SIG-M5 (cell line): ENCODE measurements around the gene MAGI1.

Experiments
- DNase-seq: peaks from one replicate; lab custom pipeline; 2025; lab: John Stamatoyannopoulos, UW

MAGI1 gene

DNA sequence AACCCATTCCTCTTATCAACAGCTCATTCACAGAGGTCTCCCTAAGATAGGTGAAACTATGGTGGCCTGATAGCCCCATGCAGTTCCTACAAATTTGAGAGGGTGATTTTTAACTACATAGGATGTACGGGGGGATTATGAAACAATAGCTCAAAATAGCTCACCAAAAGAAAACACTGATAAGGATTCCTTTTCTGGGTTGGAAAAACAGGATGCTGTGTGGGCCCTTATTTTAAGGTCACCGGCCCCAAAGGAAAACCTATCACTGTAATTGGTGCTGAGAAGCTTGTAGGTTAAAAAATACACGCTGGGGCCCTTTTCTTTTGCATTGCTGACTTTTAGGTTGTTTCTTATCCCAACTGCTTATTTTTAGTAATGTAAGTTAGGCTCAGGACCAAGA lies 627.4 kb downstream of the MAGI1 start:
- DNase-seq = no peak

DNA sequence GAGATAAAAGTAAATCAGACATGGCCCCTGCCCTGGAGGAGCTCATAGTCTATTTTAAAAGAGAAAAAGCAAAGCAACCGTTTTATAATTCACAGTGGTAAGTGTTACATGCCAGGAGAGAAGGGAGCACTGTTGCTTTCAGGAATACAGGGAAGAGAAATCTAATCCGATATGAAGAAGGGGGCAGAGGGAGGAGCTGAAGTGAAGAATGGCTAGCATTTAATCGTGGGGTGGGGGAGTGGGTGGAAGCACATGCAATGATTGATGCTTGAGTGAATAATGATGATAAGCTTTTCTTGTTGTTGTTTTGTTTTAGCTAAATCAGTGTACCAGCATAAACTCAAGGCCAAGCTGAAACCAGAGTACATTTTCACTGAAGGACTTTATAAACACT lies 629.5 kb downstream of the MAGI1 start:
- DNase-seq = no peak

DNA sequence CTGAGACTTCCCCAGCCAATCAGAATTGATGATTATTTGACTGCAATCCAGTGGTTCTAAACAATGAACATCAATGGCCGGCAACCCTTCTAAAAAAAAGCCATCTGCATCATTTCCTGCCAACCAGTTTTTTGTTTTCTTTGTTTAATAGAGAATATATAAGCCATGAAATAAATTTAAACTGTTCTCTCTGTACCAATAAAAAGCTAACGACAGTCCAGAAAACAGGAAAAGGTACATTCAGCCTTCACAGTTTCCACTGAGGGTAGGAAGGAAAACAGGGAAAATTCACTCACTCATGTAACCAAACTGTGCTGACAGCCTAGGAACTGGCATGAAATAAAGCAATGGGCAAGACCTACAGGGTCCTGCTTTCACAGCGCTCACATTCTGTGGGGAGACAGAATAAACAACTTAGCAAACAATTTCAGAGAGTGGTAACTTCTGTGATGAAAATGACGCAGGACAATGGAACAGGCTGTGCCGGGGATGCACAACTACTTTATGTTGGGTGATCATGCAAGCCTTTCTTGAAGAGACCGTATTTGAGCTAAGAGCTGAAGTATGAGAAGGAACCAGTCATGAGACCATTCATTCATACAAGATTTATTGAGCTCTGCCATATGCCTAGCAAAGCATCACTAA lies 630.1 kb downstream of the MAGI1 start:
- DNase-seq = no peak

DNA sequence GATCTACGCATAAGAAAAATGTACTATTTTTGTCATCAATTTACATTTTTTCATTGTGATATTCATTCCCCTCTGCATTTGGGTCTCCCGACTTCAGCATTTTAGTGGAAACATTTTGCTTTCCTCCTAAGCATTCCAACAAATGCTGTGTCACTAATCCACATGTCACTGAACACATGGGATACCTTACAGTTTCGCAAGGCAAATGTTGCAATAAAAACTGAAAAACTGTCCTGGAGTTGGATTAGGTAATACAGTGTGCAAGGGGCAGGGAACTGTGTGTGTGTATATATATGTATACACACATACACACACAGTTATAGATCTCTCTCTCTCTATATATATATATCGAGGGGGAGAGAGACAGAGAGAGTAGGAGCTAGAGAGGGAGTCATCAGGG lies 632.2 kb downstream of the MAGI1 start:
- DNase-seq = no peak

DNA sequence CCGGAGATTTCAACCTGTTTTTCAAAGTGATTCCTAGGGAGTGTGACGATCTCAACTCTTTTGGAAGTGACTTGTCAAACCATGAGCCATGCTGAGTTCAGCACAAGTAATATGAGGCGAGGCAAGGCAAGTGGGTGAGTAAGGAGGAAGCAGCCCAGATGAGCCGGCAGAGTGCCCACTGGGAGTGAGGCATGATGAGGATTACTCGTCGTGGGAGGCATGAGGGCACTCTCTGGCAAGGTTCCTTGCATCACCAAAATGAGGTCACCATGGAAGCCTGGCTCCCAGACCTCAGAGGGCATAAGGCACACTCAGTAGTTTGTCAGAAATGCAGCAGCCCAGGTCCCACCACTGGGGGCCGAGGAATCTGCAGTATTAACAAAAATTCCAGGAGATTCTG lies 636.1 kb downstream of the MAGI1 start:
- no peak for DNase-seq

DNA sequence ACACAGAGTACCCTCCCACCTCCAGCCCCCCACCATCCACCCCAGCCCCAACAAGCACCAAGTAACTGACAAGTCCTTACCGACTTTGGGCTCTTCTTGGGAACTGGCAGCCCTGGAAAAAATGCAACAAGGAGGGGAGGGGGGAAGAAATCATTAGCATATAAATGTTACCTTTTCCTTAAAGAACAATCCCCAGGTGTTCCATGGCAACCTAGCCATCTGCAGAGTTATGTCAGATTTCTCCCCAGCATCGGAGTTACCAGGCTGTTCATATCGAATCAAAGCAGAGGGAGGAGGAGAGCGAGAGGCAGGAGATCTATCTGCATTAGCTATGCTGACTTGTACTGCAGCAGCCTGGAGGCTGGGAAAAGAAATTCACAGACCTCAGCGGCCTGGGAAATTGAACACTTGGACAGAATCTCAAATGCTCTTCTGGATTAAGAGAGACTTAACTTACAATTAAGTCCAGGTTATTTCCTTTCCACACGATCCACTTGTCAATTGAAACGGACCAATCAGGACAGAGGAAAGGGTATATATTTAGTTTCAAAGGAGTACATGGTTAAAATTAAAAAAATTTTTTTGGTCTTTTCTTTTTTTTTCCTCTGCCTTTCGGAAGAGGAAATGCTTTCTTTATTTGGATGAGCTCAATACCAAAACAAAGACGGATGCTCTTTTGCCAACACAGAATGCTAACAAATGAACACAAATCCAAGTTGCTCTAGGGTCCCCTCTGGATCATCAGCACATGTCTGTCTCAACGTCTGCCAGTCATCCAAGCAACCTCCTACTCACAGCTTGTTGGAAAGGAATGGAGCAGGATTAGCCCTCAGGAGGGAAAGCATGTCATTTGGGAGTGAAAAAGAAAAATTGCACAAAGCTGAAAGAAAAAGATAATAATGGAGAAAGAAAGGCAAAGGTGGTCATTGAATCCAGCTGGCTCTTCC lies 637.1 kb downstream of the MAGI1 start:
- DNase-seq = no peak

DNA sequence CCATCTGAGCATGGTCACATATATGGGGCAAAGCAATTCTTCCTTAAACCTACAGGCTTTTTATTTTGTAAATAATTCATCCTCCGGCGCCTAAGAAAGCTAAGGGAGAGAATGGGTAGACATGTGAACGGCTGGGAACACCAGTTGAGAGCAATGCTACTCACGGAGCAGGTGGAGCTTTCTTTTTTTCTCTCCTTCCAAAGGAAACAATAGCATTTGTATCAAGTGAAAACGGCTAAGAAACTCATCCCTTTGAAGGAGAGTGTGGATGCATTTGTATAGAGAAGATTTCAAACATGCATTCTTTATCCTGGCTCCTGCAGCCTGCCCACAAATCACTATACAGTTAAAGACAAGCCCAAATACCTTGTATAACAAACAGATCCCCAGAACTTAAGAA lies 637.8 kb downstream of the MAGI1 start:
- no peak for DNase-seq

DNA sequence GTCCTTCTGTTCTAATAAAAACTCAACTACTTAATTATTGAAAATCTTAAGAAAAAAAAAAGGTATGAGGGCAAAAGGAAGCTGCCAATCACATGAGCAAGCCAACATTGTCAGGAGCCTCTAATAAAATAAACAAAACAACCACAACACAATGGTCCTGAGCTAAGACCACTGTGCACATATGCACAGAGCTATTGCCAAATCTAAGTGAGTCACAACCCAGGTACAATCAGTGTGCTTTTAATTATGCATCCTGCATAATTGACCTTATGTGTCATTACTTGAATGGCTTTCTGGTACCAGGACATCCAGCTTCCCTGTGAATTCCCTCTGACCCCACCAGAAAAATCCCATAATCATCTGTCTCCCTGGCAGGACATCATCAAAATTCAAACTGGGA lies 639.8 kb downstream of the MAGI1 start:
- DNase-seq = no peak

DNA sequence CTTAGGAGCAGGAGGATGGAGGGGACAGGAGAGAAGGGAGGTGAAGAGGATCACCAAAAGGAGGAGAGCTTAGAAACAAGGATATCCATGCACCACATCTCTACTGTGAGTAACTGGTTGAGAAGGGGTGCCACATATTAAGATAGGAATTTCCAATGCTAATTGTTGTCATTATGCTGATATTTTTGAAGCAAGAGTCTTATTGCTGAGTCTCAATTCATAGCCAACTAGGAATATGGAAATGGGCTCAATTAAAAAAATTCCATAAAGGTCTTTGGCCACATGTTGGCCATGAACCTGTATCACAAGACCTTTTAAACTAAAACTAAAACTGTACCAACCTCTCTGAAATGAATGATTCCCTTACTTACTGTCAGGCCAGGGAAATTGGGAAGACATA lies 642.6 kb downstream of the MAGI1 start:
- DNase-seq = no peak

DNA sequence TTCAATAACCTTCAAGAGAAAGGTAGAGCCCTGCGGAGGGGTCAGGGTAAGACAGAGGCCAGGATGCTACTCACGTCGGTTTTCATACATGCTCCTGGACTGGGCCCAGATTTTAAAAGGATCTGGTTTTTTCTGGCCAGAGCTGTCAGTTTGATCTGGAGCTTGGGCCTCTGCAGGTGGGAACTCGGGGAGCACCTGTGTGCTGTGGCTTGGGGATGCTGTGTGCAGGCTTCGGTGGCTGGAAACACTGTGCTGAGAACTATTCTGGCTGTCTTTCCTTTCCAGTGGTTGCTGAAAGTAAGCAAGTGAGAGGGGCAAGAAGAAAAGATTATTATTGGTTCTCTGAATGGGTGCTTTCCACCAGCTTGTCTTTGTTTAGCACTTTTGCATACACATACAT lies 647.6 kb downstream of the MAGI1 start:
- DNase-seq = no peak

DNA sequence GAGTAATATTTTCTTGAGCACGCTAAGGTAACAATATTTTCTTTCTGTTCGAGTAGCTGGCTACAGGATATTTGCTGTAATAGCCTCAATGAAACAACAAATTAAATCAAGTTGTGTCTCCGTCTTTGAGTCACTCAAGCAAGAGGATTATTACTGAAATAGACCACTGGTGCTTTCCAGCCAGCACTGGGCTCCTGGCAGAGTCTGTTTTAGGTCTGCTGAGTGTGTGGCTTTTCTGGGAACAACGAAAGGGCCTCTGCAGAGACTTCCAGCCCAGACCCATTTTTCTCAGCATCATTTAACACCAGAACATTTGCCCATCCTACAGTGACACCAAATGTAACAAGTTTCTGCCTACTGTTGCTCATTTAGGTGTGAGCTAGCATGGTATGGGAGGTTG lies 652.9 kb downstream of the MAGI1 start:
- no peak for DNase-seq

DNA sequence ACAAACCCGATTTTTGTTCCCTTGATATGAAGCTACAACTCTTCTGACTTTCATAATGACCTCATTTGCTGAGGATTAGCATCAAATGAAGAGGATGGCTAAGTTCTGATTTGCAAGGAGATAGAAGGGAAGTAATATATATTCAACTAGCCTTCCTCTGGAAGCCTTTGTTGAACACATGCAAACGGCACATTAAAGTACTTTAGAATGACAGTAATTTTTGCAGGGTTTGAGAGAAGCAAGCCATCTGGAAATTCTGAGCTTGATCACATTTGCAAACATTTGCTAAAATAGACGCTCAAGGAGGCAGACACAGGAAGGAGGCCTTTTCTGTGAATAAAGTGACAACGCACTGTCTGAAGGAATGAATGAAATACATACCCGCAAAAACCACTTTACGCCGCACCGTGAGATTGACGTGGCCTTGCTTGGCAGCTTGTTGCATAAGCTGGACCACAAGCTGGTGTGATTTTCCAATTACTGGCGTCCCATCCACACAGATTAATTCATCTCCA lies 657.2 kb downstream of the MAGI1 start:
- DNase-seq = no peak

DNA sequence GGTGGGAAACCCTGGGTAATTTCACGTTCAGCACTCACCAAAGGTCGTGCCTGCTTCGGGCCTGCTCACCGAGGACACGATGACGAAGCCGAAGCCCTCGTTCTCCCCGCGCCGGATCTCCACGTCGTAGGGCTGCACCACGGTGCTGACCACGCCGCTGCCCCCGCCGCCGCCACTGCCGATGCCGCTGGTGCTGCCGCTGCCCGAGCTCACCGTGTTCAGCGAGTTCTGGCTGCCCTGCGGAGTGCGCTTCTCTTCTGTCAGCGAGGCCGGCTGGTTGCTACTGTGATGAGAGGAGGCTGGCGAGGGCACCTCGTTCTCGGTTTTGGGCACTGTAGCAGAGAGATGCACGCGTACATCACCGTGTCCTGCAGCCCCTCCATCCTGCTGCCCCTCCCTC lies 659.5 kb downstream of the MAGI1 start:
- DNase-seq = no peak

DNA sequence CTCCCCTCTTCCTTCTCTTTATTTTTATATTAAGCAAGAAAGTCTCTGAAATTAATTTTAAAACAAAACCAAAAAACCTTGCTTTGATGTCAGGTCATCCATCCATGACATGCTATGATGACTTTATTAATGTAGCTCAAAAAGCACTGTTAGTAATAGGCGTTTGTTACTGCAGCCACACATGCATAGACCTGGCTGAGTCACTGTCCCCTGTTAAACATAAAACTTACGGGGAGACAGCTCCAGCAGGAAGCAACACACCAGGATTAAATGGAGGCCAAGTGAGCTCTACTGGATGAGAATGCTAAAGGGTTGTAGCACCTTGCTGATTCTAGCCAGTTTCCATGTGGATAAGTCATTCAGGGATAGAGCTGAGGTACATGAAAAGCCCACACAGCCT lies 661.1 kb downstream of the MAGI1 start:
- DNase-seq = no peak

DNA sequence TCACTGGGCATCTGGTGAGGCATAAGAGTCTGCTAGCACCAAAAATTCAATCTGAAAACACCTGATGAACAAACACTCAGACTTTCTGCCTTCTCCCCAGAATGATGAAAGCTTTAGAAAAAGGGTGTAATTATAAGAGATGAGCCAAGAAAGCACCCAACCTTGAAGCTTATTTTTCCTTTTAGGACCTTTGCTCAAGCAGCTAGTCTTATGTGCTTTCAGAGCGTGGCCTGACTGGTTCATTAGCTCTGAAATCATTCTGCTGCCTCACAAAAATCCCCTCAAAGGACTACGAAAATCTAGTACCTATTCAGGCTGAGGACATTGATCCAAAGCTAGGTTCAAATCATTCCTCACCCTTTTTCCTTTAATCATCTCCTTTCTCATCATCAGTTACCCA lies 662.3 kb downstream of the MAGI1 start:
- no peak for DNase-seq

DNA sequence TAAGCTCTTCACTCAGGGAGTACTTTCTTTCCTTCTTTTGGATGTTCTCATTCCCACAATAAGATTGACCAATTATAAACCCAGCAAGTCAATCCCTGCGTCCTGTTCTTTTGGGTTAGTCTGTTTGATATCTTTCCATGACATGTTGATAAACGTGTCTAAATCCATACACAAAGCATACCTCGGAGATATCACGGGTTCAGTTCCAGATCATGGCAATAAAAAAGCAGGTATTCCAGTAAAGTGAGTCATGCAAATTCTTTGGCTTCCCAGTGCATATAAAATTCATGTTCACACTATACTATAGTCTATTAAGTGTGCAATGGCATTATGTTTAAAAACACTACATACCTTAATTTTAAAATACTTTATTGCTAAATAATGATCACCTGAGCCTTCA lies 667.7 kb downstream of the MAGI1 start:
- no peak for DNase-seq

DNA sequence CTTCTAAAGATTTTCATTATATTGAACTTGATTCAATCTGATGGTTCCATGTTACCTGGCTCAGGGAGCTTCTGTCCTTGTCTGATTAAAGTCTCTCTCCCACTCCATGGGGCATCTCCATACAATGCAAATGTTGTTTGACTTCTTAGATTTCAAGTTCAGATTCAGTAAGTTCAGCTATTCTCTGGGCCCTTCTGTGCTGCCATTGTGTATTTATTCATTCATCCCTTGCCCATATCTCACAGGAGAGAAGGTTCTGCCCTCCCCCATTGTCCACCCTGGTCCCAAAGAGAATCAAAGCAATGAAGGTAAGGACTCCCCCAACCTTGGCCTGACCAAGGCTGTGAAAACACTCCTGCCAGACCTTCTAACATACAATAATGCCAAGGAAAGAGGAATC lies 669.9 kb downstream of the MAGI1 start:
- no peak for DNase-seq

DNA sequence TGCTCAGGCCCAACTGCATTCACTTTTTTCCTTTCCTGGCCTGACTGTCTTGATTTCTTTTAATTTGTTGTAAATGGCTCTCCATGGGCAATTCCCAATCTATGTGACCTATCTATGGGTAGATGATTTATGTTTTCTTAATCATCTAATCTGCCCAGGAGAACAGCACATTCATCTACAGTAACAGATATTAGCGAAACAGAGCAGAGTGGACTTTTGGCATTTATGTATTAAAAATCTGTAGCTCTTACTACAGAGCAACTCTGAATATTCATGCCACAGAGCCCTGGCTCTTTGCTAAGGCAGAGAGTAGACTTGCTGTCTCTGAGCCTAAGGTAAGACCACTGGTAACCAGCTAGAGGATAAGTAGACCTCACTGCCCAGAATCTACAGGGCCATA lies 676.0 kb downstream of the MAGI1 start:
- no peak for DNase-seq

DNA sequence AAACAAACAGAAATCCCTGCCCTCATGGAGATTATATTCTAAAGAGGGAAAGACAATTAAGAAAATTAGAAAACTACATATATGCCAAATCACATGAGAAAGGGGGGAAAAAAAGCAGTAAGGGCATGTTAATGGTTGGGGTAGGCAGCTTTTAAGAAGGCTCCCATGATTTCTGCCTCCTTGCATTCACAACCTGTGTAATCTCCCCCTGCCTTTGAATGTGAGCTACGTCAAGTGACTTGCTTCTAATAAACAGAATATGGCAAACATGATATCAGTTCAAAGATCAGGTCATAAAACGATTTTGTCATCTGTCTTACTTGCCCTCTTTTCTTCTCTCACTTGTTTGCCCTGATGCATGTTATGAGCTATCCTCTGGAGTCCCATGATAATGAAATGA lies 677.3 kb downstream of the MAGI1 start:
- no peak for DNase-seq

DNA sequence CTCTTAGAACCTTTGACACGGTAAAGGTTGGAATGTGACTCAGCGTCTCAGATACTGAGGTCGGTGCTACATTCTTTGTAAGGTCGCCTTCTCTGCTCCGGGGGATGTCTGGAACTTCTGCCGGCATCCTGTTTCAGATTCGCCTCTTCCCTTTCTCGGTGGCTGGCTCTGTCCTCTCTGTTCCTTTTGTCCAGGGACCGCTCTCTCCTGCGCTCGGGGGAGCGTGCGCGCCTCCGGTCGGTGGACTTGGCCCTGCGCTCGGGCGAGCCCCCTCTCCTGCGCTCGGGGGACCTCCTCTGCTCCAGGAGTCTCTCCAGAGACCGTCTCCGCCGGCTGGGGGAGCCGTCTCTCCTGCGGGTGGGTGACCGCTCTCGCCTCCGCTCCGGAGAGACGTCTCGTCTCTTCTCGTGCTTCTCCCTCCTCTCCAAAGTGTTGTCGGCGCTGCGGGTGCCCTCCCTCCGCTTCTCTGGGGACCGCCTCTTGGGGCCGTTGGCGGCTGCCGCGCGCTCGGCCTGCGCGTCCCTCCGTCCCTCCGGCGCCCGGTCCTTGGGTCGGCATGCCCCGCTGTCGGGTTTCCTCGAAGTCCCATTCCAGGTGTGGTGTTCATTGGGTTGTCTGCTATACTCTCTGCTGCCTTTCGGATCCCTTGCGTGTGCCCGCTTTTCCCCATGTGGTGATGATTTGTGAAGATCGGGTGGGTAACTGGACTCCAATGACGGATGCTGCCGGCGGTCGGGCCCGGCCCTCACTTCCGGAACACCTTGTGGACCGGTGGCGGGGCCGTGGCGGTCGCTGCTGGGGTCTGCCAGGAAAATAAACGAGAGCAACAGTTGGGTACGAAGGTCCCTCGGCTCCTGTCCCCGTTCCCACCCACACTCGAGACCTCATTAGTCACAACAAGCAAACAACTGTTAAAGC lies 682.1 kb downstream of the MAGI1 start:
- DNase-seq = no peak

DNA sequence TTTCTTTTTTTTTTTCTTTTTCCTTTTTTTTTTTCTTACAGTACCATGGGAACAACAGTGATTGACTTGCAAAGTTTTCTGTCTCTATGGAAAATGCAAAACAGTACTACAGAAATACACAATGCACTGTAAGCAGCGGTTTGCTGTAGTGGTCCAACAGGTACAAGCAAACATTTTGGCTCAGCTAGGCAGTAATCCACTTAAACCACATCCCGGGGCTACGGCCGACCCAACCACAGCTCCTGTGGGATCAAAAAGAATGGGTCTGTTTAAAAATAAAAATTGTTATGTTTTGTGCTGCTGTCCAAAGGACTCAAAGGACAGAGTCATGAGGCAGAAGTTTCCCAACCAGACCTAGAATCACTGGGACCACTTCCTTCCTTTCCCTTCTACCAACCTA lies 683.8 kb downstream of the MAGI1 start:
- DNase-seq = no peak

DNA sequence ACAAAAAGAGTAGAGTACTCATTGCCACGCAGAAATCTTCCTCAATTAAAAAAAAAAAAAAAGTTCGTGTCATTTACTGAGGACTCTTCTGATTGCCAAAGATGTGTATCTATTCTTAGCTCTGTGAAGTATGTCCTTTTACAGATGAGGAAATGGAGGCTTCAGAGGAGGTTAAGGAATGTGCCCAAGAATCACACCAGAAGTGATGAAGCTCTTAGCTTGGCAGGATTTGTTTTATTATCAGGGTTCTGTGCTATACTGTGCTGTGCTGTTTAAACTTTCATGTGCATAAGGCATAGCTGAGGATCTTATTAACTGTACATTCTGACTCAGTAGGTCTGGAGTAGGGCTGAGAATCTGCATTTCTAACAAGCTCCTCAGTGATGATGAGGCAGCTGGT lies 685.8 kb downstream of the MAGI1 start:
- no peak for DNase-seq
